Measurements from ENCODE around the gene MSTO1. TPM values are rescaled to one million over a fixed set of nuclear protein-coding genes. Genes with fewer than 3 reads are reported as not detected.
"Not testable (repeated sequence)": the region's sequence is repeated elsewhere in the genome, so short reads cannot be mapped to it uniquely, and the experiment has no call there.

MSTO1 gene
- polyA plus RNA-seq, 1 donor = 34.6 TPM

DNA sequence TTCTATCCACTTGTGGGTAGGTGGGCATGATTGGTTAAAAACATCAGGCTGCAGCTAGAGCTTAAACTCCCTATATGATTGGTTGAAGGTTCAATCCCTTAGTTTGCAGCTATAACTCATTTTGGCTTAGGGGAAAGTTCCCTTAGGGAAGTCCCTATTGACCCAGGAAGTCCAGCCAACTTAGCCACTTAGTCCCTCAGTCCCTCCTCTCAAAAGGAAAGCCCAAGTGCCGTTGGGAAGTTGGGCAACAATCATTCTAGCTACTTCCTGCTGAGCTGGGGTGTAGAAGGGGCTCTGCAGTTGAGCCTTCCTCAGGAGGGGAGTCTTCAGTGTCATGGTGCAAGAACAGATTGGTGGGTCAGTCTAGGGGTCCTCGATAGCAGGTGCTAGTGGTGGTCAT, 12.2 kb downstream of the MSTO1 start:
- no peak for DNase-seq

DNA sequence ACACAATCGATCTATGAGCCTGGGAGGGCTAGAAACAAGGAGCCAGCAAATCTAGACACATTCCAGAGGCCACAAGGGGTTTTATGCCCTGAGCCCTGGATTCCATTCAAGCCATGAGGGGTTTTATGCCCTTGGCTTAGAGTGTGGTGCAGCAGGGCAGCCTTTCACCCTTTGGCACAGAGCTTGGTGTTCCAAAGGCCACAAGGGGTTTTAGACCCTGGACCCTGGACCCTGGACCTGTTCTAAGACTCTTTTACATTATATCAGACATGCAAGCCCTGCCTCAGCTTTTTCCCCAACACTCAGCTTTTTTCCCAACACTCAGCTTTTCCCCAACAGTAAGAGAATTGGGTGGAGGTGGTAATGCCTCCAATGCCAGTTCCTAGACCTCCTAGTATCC, 13.3 kb downstream of the MSTO1 start:
- DNase-seq = no peak

DNA sequence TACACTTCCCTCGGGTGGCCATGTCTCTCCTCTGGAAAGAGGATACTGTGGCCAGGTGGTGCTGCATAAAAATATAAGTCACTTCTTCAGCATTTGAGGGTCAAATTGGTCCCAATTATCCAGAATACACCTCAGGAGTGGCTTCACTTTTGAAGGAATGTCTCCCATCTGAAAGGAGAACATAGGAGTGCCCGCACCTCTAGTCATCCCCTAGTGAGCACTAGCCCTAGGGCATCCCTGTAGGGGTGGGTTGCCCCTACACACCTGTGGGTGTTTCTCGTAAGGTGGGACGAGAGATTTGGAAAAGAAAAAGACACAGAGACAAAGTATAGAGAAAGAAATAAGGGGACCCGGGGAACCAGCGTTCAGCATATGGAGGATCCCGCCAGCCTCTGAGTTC, 16.4 kb downstream of the MSTO1 start:
- DNase-seq = not testable (repeated sequence)

DNA sequence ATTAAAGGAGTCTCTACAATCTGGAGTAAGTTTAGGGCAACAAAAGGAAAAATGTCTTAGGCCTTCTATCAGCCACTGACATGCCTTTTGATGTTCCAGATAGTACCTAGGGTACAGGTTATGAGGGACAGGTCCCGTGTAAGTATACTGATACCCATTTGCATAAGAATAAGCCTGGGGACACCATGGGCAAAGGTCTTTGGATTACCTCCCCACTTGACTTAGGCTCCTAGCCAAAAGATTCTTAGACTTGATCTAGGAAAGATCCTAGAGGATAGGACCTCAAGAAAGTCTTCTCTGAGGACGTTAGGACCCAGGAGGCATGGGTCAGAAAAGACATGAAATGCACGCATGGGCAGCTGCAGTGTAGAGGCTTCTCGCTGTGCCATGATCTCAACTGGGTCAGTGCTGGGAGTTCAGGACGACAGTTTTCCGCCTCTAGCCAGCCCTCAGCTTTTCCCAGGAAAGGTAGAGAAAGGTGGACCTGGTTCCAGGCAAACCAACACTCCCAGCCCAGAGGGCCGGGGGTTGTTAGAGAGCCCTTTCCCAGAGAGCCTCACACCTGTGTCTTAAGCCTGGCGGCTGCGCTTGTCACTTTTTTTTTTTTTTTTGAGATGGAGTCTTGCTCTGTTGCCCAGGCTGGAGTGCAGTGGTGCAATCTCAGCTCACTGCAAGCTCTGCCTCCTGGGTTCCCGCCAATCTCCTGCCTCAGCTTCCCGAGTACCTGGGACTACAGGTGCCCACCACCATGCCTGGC, 26.6 kb downstream of the MSTO1 start:
- no peak for DNase-seq

DNA sequence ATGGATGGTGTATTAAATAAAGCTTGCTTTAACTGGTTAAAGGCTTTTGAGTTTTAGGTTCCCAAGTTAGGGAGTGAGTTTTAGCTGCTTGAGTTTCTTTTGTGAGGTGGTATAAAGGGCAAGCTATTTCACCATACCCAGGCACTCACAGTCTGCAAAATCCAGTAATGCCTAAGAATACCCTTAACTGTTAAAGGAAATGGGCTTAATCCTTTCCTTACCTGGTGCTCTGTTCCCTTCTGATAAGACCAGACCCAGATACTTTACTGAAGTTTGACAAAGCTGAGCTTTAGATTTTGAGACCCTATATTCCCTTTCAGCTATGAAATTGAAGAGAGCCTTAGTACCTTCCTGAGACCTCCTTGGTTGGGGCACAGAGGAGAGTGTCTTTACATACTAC, 30.3 kb downstream of the MSTO1 start:
- DNase-seq = no peak

DNA sequence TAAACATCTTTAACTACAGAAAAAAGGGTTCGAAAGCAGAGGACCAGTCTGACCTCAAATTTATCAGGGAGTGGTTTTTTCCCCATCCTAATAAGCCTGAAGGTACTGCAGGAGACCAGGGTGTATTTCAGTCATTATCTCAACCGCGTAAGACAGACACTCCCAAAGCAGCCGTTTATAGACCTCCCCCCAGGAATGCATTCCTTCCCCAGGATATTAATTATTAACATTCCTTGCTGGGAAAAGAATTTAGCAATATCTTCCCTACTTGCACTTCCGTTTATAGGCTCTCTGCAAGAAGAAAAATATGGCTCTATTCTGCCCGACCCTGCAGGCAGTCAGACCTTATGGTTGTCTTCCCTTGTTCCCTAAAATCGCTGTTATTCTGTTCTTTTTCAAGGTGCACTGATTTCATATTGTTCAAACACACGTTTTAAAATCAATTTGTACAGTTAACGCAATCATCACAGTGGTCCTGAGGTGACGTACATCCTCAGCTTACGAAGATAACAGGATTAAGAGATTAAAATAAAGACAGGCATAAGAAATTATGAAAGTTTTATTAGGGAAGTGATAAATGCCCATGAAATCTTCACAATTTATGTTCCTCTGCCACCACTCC, 32.7 kb downstream of the MSTO1 start:
- DNase-seq = not testable (repeated sequence)

DNA sequence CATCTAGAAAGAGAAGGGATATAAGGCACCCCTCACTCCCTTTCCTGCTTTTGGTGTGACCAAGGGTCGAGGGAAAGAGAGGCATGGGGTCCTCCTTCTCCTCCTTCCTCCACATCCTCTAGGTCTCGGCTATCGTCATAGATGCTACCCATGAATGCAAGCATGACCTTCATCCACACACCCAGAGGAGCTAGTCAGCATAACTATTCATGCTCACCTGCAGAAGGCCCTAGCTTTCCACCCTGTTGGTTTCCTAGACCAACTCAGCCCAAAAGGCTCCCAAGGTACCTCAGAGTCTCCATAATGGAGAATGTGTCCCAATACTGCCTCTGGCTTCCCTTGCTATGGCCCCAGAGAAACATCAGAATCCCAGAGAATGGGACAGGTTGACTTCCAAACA, 33.2 kb downstream of the MSTO1 start:
- no peak for DNase-seq

DNA sequence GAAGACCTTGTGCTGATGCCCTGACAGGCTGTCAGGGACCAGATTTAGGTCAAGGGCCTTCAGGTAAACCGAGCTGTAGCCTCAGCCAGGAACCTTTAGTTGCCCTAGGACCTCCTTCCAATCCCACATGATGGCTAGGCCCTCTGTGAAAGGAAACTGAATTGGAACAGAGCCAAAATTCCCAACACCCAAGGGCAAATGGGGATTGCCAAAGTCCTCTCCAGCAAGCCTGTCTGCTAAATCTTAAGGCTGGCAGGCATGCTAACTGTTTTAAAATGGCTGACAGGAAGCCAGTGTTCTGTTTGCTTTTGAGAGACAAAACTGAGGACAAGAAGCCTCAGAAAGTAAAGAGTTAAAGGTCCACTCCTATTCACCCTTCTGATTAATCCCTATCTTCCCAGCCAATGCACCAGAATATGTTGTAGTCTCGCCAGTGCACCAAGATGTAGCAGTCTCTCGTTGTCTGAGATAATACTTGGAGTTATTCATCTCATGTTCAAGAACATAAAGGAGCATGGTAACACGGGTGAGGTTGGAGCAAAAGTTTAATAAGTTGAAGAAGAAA, 35.1 kb downstream of the MSTO1 start:
- DNase-seq = no peak

DNA sequence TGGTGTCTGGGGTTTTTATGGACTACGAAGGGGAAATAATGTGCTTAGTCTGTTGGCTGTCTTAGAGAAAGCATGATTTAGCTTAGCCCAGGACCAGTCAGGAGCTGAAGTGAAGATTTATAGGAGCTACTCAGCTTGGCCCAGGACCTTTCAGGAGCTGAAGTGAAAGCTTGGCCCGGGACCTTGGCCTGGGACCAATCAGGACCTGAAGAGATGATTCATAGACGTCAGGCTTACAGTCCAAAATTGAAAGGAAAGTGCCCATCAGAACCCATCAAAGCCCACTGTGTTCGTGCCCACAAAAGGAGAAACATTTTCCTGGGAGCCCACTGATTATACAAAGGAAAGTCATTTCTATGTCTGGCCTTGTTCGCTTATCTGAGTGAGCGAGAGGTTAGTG, 35.6 kb downstream of the MSTO1 start:
- DNase-seq = no peak

DNA sequence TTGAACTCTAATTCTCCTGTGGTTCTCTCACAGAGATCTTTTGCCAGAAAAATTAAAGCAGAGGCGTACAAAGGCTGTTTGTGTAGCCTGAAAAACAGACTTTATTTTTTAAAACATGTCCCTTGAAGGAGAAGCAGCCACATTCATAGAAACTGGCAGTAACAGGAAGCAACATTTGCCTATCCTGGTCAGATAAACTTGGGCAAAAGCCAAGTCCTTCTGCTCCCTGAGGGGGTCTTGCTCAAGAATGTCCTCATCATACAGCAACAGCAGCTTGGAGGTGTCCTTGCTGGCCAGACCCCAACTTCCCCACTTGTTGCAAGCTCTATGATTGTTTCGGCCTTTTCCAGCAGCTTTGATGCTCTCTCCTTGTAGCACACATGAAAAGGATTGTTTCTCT, 36.3 kb downstream of the MSTO1 start:
- no peak for DNase-seq

DNA sequence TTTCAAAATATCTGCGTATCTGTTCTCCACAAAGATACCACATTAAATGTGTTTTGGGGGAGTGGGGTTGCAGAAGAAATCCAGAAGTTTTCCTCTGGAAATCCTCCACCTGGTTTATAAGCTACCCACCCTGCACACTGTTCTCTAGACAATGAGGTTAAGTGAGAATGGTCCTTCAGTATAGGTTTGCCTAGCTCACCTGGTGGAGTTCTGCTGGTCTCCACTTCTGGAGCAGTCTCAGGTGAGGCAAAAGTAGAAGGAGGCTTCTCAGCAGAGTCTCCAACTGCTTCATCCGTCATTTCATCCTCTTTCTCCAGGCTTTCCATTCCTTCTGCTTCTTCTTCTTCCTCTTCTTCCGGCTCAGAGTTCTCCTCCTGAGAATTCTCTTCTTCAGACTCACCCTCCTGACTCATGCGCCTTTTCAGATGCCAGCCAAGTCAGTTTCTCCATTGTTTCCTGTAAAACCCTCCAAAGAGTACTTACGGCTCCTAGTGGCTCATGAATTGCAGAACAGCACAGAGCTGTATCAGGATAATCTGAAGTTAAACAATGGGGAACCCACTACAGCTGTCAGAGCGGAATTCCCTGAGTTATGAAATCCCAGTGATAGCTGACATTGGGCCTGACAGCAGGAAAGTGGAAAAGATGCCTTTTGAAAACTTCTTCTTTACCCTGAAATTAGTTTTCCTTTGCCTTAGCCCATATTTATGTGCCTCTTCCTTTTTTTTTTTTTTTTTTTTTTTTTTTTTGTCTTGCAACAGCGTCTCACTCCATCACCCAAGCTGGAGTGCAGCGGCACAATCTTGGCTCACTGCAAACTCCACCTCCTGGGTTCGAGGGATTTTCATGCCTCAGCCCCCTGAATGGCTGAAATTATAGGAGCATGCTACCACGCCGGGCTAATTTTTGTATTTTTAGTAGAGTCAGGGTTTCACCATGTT, 38.5 kb downstream of the MSTO1 start:
- DNase-seq = peak; percentile 40

DNA sequence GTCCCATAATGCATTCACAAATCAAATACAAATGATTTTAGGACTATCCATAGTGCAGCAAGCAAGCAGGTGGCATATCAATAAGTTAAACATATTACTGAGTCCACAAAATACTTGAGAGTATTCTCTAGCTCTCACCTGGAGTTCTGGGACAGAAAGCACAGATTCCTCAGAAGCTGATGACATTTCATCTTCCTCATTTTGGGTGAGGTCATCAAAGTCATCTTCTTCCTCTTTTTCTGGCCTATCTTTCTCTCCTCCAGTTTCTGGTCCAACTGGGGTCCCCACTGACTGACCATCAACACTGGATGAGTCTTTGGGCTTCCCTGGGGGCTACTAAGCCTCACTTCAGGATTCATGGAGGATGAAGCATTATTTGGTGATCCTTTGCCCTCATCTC, 39.7 kb downstream of the MSTO1 start:
- DNase-seq = no peak

DNA sequence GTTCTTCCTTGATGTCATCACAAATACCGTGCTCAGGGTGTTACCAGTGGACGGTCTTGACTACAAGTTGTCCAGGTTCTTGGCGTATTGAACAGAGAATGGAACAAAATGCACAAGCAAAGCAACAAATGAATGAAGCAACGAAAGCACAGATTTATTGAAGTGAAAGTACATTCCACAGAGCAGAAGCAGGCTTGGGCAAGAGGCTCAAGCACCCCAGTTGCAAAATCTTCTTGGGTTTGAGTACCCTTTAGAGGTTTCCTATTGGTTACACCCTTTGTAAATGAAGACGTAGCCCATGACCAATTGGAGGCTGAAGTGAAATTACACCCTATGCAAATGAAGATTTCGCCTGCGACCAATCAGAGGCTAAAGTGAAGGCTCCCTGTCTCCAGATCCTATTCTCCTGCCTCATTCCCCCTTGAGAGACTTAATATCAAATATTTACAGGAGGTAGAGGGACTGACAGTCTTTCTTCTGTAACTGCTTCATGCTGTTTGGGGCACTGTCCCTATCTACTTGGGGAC, 40.3 kb downstream of the MSTO1 start:
- DNase-seq = no peak

DNA sequence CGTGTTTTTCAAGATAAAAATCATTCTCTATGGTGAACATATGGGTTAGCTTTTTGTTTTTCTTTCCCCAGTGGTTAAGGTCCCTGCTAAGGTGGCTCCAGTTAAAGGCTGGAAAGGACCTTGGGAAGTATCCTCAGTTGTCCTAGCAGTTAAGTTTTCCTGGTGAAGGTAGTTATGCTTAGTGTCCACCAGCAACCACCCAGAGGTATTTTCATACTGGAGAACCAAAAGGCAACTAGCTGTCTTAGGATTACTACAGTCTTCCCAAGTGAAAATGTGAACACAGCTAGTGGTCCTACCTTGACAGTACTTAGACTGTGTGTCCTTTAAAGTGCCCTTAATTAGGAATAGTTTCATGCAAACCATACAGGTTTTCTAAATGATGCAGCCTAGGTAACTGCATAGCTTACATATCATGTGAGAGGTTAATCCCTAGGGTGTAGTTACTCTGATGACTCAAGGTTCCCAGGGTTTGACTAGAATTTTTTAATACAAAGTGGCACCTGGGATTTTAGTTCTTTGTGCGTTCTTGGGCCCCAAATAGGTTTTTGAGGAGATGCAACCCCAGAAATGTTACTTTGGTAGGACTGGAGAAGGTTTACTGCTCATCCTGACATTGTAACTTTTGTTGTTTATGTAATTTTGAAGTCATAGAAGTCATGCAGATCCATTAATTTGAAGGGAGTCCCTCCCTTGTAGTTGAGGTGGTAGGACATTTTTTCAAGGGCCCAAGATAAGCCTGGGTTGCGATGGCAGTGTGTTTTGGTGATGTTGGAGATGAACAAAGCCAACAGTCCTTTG, 42.0 kb downstream of the MSTO1 start:
- DNase-seq = no peak

DNA sequence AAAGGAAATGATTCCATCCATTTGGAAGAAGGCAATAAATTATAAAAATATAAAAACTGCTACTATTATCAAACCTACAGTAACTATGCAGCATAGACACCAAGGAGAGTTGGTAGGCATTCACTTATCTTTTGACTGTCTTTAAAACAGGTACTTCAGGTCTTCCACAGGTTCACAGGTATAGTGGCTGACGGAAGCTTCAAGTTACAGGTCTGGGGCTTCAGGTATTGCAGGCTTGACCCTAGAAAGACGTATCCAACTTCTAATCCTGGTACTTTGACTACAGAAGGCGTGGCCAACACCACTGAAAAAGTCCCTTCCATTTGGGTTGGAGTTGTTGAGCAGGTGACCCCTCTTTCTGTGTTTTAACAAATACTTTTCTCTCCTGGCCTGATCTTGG, 42.9 kb downstream of the MSTO1 start:
- DNase-seq = no peak

DNA sequence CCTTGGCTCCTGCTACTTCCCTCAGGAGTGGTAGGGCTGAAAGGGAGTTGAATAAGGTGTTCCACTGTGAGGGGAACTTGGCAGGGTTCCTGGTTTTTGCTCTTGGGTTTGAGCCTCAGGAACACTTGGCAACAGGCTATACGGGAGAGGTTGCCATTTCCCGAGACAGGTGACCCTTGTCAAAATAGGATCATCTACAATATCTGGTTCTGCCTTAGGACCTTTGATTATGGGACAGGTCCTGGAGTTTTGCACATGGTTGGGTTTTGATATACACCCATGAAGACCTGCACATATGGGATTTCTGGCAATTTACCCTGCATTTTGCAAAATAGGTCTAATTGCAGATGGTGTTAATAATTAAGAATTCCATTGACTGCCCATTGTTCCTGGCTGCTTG, 47.4 kb downstream of the MSTO1 start:
- no peak for DNase-seq

DNA sequence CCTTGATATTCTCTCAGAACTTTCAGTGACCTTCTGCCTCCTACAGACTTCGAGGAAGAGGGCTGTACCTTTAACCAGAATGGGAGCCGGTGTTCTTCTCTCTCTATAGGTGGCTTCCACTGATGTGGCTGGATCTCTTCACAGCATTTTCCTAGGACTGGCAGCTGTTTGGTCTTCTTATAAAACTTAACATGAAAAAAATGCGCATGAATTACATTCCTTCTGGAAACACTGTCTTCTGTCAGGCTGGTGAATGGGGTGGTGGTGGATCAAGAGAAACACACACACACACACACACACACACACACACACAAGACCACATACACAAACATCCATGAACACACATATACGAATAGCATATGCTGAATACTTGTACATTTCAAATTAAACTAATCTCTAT, 51.2 kb downstream of the MSTO1 start:
- DNase-seq = not testable (repeated sequence)
